ENCODE data around the gene OLFML2B.

DNA sequence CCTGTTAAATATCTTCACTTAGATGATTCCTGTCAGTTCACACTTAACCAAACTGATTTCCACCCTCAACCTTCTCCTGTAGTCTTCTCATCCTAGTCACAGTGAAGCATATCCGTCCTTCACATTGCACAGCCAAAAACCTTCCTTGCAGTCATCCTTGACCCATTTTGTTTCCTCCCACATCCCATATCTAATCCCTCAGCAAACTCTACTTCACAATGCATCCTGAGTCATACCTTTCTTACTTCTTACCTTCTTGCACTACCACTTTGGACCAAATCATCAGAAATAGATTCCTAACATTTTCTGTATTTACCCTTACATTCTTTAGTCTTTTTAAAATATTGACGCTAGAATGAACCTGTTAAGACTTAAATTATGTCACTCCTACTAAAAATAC is 86.9 kb downstream of the OLFML2B start:
- TF ChIP-seq CTCF (tag by site-specific recombination; IDR thresholded peaks at IDR 0.05), result no peak
- TF ChIP-seq ZNF626 (tag by site-specific recombination; IDR thresholded peaks at IDR 0.05), result no peak
- TF ChIP-seq, protein P1, sequence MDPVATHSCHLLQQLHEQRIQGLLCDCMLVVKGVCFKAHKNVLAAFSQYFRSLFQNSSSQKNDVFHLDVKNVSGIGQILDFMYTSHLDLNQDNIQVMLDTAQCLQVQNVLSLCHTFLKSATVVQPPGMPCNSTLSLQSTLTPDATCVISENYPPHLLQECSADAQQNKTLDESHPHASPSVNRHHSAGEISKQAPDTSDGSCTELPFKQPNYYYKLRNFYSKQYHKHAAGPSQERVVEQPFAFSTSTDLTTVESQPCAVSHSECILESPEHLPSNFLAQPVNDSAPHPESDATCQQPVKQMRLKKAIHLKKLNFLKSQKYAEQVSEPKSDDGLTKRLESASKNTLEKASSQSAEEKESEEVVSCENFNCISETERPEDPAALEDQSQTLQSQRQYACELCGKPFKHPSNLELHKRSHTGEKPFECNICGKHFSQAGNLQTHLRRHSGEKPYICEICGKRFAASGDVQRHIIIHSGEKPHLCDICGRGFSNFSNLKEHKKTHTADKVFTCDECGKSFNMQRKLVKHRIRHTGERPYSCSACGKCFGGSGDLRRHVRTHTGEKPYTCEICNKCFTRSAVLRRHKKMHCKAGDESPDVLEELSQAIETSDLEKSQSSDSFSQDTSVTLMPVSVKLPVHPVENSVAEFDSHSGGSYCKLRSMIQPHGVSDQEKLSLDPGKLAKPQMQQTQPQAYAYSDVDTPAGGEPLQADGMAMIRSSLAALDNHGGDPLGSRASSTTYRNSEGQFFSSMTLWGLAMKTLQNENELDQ (tag by site-specific recombination; IDR thresholded peaks at IDR 0.05; ENCODE audit: low read depth), result no peak
- no peak for TF ChIP-seq PBX3 (CRISPR knock-in tag; IDR thresholded peaks at IDR 0.05)
- TF ChIP-seq ZNF654 (tag by site-specific recombination; IDR thresholded peaks at IDR 0.05; ENCODE audit: low read depth), result no peak
- TF ChIP-seq ZBTB1 (tag by site-specific recombination; IDR thresholded peaks at IDR 0.05), result no peak
- TF ChIP-seq ZNF335 (tag by site-specific recombination; conservative IDR thresholded peaks at IDR 0.05), result no peak
- TF ChIP-seq ZNF394 (tag by site-specific recombination; IDR thresholded peaks at IDR 0.05; ENCODE audit: borderline replicate concordance), result no peak
- TF ChIP-seq ZNF146 (tag by site-specific recombination; IDR thresholded peaks at IDR 0.05), result no peak
- TF ChIP-seq KLF1 (tag by site-specific recombination; IDR thresholded peaks at IDR 0.05), result no peak

Data from HEK293 (cell line).